Smooth muscle cell (in vitro differentiated cells): ENCODE measurements around the gene TAGLN3. TPM values are rescaled to one million over a fixed set of nuclear protein-coding genes. Genes with fewer than 3 reads are reported as not detected.

Experiments used
- DNase-seq: peaks from one replicate; lab custom pipeline; 2025; ENCODE audit not compliant: unreplicated experiment; lab: John Stamatoyannopoulos, UW
- H2AFZ ChIP-seq: fragments of 200-600 bp; sonication (generic); 2 replicates; pipeline ENCODE4 v1.6.0; 2016; ENCODE audit warnings: antibody characterized with exemption, low read depth, mild to moderate bottlenecking
- H3F3A ChIP-seq: fragments of 200-600 bp; sonication (generic); 2 replicates; pipeline ENCODE4 v1.6.0; 2017; ENCODE audit warnings: antibody characterized with exemption, low read depth
- H3K27ac ChIP-seq: fragments of 200-600 bp; sonication (generic); 2 replicates; pipeline ENCODE4 v1.5.1; 2016; ENCODE audit warnings: low read depth, mild to moderate bottlenecking
- H3K27me3 ChIP-seq: fragments of 200-600 bp; sonication (generic); 2 replicates; pipeline ENCODE4 v1.6.1; 2016; ENCODE audit warnings: low read depth, mild to moderate bottlenecking
- H3K36me3 ChIP-seq: fragments of 200-600 bp; sonication (generic); 2 replicates; pipeline ENCODE4 v1.5.1; 2016; ENCODE audit warnings: low read depth
- H3K4me1 ChIP-seq: fragments of 200-600 bp; sonication (generic); 2 replicates; pipeline ENCODE4 v1.5.1; 2016; ENCODE audit warnings: low read depth
- H3K4me2 ChIP-seq: fragments of 200-600 bp; sonication (generic); 2 replicates; pipeline ENCODE4 v1.6.0; 2016; ENCODE audit warnings: mild to moderate bottlenecking
- H3K4me3 ChIP-seq: fragments of 200-600 bp; sonication (generic); 2 replicates; pipeline ENCODE4 v1.5.1; 2016; ENCODE audit warnings: mild to moderate bottlenecking
- H3K79me2 ChIP-seq: fragments of 200-600 bp; sonication (generic); 2 replicates; pipeline ENCODE4 v1.6.0; 2016; ENCODE audit warnings: low read depth, mild to moderate bottlenecking
- H3K9ac ChIP-seq: fragments of 200-600 bp; sonication (generic); 2 replicates; pipeline ENCODE4 v1.6.0; 2016; ENCODE audit warnings: low read depth
- H3K9me3 ChIP-seq: fragments of 200-600 bp; sonication (generic); replicated peaks from 2 replicates; pipeline ENCODE4 v1.5.1; 2016; ENCODE audit warnings: low read depth
- H4K20me1 ChIP-seq: fragments of 200-600 bp; sonication (generic); 2 replicates; pipeline ENCODE4 v1.6.0; 2016; ENCODE audit warnings: low read depth
- CTCF ChIP-seq: fragments of 200-600 bp; sonication (generic); IDR thresholded peaks from 2 replicates; pipeline ENCODE4 v1.5.1; 2017; ENCODE audit warnings: borderline replicate concordance, mild to moderate bottlenecking, antibody characterized with exemption; ENCODE audit not compliant: insufficient read depth, poor library complexity, severe bottlenecking
- WGBS: methylation state at CpG from one replicate; pipeline ENCODE4 v1.1.7; 2016; ENCODE audit warnings: low lambda C conversion rate; 5-methylcytosine and 5-hydroxymethylcytosine counted together
- polyA plus RNA-seq: library from polyadenylated mRNA; unstranded; fragments of >200 nt; fragmentation: Nextera tagmentation; extraction: Ambion mirVana; gene quantifications from 2 replicates; pipeline ENCODE4 v1.2.1, GENCODE V29; 2016
- total RNA-seq: library from RNA; depleted of rRNA; stranded (reverse); fragments of >200 nt; gene quantifications from 2 replicates; pipeline ENCODE4 v1.2.3, GENCODE V29; 2014

The TAGLN3 gene
- total and polyA plus RNA-seq, 2 experiments from 2014 or later, result 0.97 to 2.1 TPM

- no peaks in the 10 kb centered on the region for H4K20me1 ChIP-seq
- no peak for DNase-seq
- H3K79me2 ChIP-seq, result no peaks in the 10 kb centered on the region
- no peak overlapping the region for H3K4me2 ChIP-seq
- H3K27me3 ChIP-seq, result no peaks in the 10 kb centered on the region
- no peaks in the 10 kb centered on the region for H3K9me3 ChIP-seq
- H3K9ac ChIP-seq, result no peak overlapping the region
- no peak for TF ChIP-seq CTCF
- H3K27ac ChIP-seq, result no peak overlapping the region
- H2AFZ ChIP-seq, result no peak overlapping the region
- no peaks in the 10 kb centered on the region for H3F3A ChIP-seq
- H3K4me1 ChIP-seq, result peaks cover under 1% of the 10 kb centered on the region
- WGBS, result 88% methylated on average over 1 of the region's 1 CpG
- H3K36me3 ChIP-seq, result no peaks in the 10 kb centered on the region
- no peak overlapping the region for H3K4me3 ChIP-seq
Observed at GRCh38 chr3:112047264-112047663, 48.5 kb downstream of the TAGLN3 start.

GRCh38 chr3:112048911-112049310, 50.2 kb downstream of the TAGLN3 start:
- no peak overlapping the region for H3K9ac ChIP-seq
- no peak overlapping the region for H2AFZ ChIP-seq
- H3K79me2 ChIP-seq, result no peaks in the 10 kb centered on the region
- H3K4me2 ChIP-seq, result no peak overlapping the region
- no peak for TF ChIP-seq CTCF
- H3K4me3 ChIP-seq, result no peak overlapping the region
- H3K4me1 ChIP-seq, result peaks cover 9% of the 10 kb centered on the region
- no peak overlapping the region for H3K27ac ChIP-seq
- H3K36me3 ChIP-seq, result no peaks in the 10 kb centered on the region
- 34% methylated on average over 8 of the region's 8 CpGs for WGBS
- no peaks in the 10 kb centered on the region for H3K27me3 ChIP-seq
- no peaks in the 10 kb centered on the region for H3K9me3 ChIP-seq
- no peaks in the 10 kb centered on the region for H4K20me1 ChIP-seq
- H3F3A ChIP-seq, result no peaks in the 10 kb centered on the region
- no peak for DNase-seq

GRCh38 chr3:112053229-112053628, 54.5 kb downstream of the TAGLN3 start:
- 22% methylated on average over 1 of the region's 1 CpG for WGBS
- Histone ChIP-seq H3K9ac (no peak overlapping the region), H3K9me3 (no peaks in the 10 kb centered on the region)

More at GRCh38 chr3:112053229-112053628, 54.5 kb downstream of the TAGLN3 start:
- H3K4me3 ChIP-seq, result no peak overlapping the region
- no peak overlapping the region for H2AFZ ChIP-seq
- DNase-seq, result no peak
- no peak overlapping the region for H3K27ac ChIP-seq
- no peaks in the 10 kb centered on the region for H3F3A ChIP-seq
- no peaks in the 10 kb centered on the region for H3K27me3 ChIP-seq
- no peak overlapping the region for H3K4me2 ChIP-seq
- no peak for TF ChIP-seq CTCF
- peaks cover 9% of the 10 kb centered on the region for H3K4me1 ChIP-seq
- H4K20me1 ChIP-seq, result no peaks in the 10 kb centered on the region
- no peaks in the 10 kb centered on the region for H3K36me3 ChIP-seq
- H3K79me2 ChIP-seq, result no peaks in the 10 kb centered on the region
